ENCODE data around the gene INPP1. TPM values are rescaled to one million over a fixed set of nuclear protein-coding genes. Genes with fewer than 3 reads are reported as not detected.

INPP1 gene
- total RNA-seq (2022; extraction: Qiagen RNA extraction; ENCODE audit: low read depth) = 25.1 to 32.0 TPM (median 29.0 TPM) in 5 replicates

GRCh38 chr2:190343536-190344275 is at the start of gene INPP1:
Gene INPP1, plus strand, starts transcription at chr2:190343589. Its CDS starts 16,514 bp downstream, at chr2:190360103.

GRCh38 chr2:190319555-190320498 is 23.6 kb upstream of the INPP1 start, which contains the start of gene HIBCH:
Gene HIBCH, minus strand, starts transcription at chr2:190319826. Its CDS starts 76 bp downstream, at chr2:190319750.

DNA sequence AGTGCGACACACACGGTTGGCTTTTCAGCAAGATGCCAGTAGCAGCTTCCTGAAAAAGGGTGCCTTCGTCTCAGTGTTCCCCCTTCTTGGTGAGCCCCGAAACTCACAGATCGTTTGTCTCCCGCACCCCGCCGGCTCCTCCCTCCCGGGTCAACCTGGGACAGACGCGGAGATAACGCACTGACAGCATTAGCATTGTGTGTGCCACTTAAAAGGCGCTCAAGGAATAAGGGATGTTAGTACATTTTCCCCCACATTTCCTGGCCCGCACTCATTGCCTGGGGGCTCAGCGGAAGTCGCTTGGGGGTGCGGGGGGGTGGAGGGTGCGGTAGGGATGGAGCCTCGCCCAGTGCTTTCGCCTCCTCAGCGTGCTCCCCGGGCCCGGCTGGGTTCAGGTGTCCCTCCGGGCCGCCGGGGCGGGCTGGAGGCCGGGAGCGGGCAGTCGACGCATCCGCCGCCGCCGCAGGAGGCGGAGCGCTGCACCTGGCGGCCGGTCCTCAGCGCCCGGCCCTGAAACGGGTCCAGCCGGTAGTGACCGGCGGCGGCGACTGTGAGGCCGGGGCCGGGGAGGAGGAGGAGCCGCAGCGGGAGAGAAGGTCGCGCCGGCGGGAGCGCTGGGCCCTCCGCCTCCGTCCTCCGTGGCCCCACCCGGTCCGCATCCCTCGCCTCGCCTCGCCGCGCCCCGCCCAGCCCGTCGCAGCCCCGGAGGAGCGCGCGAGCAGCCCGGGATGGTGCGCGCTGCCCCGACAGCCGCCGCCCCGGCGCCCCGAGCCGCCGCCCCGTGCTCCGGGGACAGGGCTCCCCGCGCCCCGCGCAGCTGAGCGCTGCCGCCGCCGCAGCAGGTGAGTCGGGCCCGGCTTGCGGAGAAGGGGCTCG is 64.5 kb downstream of the INPP1 start, which contains the start of gene MFSD6:
Gene MFSD6 (plus strand): TSS at position 694 of the 876 bp plus-strand sequence. CDS start 27,675 bp downstream, outside the sequence.

Other genes with a start within 250 kb of the INPP1 start
- gene HIBCH, start 23.8 kb upstream of the INPP1 start, total RNA-seq (2022; extraction: Qiagen RNA extraction; ENCODE audit: low read depth) = 13.4 to 16.2 TPM (median 14.3 TPM) in 5 replicates
- 17.9 to 30.5 TPM (median 28.2 TPM) in 5 replicates for gene MFSD6, start 64.8 kb downstream of the INPP1 start, total RNA-seq (2022; extraction: Qiagen RNA extraction; ENCODE audit: low read depth)
- 5.1 to 9.4 TPM (median 7.9 TPM) in 5 replicates for gene NEMP2, start 191.1 kb downstream of the INPP1 start, total RNA-seq (2022; extraction: Qiagen RNA extraction; ENCODE audit: low read depth)